NOMO-1 treated with DMSO at 0.1 percent for 48 hours (cell line): ENCODE results near the gene TBC1D1.

Experiments used
- DNase-seq: peaks from one replicate; lab custom pipeline; 2025; ENCODE audit not compliant: unreplicated experiment; lab: John Stamatoyannopoulos, UW

The TBC1D1 gene

DNA sequence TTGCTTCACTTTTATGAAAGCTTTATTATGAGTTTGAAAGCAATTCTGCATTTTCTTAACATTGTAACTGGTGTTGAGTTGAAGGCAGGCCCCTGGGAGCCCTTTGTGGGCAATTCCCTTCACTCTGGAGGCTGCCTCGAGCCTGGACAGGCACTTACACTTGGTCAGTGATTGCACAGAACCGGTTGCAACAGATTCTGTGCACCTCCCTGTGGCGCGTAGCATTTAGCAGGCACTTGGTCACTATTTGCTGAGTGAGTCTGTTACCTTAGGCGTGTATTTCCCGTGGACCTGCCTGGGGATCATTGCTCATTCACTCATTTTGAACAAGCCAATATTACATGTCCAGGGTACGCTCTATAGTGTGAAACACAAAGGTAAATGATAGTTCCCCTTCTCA is 149.7 kb downstream of the TBC1D1 start:
- no peak for DNase-seq

DNA sequence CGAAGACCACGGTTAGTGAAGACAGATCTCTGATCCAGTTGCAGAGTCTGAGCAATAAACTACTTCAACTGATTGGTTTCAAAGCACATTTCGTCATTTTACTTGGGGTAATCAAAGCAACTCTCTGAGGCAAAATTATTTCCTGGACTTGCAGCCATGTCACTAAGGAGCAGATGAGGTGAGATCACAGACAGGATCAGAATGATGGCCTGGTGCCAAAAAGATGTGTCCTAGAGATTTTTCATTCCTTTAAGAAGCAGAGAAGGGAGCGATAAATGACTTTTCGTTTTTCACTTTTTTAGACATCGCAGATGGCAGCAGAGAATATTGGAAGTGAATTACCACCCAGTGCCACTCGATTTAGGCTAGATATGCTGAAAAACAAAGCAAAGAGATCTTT is 153.2 kb downstream of the TBC1D1 start:
- no peak for DNase-seq

DNA sequence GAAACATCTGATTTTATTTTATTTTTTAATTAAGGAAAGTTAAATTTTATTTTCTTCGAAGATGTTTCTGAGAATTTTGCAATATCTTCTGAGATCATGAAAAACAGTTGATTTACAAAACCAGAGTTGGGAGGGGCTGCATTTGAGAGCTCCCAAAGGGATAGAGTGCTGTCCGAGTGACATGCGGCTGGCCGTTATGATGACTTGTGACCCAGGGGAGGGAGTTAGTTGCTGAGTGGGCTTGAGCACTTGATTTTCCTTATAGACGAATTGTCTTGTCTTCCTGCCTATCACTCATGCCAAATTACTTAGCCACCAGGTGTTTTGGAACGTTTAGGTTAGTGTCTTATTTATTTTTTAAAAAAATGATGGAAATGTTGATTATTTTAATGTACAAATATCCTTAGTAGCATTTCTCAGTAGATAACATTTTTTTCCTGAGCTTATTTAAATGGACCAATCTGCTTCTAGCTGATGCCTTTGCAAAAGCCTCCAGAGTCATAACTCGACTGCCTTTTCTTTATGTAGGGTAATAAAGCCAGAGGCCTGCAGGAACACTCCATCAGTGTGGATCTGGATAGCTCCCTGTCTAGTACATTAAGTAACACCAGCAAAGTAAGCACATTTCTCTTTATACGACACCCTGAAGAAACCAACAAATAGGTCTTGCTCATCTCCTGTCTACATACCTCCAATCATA is 154.6 kb downstream of the TBC1D1 start:
- no peak for DNase-seq

DNA sequence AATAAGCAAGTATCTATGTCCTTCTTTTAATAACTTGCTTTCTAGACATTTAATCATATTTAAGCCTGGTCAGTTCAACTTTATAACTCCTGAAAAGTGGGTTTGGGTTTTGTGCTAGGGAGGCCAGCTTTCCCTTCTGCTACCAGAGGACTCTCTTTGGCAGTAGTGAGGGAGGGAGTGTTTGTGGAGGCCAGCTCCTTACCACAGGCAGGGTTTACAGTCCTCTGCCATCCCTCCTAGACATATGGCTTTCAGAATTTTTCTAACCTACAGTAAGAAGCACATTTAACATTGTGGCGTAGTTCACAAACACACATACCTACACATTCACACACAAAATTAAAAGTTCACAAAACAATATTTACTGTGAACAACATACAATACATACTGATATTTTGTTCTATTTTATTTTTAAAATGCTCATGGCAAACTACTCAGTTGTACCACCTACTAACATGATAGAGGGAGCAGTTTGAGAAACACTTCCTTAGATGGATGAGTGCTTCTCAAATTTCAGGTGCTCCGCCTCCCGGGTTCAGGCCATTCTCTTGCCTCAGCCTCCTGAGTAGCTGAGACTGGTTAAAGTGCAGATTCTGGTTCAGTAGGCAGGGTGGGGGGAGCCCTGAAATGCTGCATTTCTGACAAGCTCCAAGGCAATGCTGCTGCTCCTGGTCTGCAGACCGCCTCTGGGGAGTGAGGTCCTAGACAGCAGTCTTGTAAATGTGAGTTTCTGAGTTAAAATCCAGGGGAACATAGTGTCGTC is 156.0 kb downstream of the TBC1D1 start:
- DNase-seq, result no peak

DNA sequence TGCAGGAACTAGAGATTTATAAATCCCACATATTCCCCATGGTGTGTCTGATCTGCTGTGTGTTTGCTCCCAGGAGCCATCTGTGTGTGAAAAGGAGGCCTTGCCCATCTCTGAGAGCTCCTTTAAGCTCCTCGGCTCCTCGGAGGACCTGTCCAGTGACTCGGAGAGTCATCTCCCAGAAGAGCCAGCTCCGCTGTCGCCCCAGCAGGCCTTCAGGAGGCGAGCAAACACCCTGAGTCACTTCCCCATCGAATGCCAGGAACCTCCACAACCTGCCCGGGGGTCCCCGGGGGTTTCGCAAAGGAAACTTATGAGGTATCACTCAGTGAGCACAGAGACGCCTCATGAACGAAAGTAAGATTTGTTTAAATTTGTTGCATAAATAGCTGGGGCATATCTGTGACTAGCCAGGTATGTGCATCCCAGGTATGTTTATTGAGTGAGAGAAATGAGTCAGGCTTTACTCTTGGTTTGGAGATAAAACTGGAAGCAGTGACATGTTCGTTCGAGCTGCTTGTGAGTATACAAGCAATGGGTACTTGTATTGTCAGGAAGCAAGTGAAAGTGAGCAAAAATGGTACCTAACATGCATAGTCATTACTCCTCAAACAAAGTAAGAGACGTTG is 158.8 kb downstream of the TBC1D1 start:
- DNase-seq, result no peak

DNA sequence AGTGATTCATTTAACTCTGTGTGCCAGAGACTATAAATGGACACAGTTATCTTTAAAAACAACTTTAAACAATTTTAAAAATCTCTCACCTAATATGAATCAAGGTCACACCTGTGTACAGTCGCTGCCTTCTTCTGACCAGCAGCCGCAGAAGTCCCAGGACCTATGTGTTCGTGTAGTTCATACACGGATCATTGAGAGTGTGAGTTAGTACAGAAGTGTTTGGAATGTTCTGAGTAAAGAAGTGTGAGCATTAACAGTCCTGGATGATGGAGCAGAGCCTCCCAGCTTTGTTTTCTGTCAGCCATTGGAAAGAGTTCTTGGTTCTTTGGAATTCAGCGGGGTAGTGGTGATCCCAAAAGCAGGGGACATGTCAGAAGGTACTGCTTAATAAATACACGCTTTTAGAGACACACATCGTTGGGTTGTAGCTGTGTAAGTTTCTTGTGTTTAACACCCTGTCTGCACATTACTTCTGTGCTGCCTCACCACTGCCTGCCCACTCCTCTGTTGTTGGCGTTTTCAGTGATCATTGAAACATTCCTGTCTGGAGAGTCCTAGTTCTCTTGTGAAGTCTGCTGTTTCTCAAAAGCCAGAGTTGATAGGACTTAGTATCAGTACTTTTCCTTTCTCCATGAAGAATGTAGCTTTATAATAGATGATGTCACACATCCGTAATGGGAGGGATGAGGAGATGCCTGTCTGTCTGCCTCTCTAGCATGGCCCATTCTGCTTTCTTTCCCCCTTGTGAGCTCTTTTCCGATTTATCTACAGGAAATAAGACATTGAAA is 159.9 kb downstream of the TBC1D1 start:
- DNase-seq, result no peak

DNA sequence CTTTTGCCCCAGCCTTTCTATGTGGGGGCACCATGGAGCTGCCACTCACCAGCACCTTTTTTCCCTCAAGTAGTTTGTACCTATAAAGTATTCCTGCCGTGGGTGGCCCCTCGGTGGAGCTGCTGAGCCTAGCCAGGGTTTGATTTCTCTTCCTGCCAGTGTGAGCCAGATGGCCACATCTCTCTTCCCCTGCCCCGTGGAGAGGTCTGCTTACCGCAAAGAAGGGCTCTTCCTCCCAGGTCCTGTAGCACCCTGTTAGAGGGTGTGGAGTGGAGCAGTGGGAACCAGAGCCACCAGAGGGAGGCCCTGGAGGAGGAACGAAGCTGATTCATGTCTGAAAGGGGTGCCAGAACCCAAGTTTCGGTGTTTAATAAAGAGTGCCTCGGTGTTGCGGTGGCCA is 164.7 kb downstream of the TBC1D1 start:
- no peak for DNase-seq

DNA sequence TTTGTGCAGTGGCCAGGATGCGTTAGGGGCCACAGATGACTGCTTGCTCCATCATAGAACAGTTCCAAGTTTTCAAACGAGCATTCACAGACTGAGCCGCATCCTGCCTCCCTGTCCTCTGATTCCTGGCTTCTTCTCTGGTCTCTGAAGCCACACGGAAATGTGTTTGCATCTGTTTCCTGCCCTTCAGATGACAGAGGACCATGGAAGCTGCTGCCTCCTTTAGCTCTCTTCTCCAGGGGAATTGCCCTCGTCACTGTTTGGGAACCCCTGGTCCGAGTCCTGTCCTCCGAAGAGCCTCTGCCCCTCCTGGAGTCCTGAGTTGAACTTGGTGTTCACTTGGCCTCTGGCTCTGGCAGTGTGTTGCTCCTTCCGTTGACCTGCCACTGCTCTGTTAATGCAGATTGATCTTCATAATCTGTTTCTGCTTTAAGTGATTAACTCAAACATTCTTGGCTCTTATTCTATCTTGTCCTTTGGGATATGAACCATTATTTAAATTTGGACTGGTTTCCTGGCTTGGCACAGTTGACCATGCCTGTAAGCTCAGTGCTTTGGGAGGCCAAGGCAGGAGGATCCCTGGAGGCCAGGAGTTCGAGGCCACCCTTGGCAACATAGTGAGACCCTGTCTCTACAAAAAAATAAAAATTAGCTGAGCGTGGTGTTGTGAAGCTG is 165.3 kb downstream of the TBC1D1 start:
- DNase-seq, result no peak

DNA sequence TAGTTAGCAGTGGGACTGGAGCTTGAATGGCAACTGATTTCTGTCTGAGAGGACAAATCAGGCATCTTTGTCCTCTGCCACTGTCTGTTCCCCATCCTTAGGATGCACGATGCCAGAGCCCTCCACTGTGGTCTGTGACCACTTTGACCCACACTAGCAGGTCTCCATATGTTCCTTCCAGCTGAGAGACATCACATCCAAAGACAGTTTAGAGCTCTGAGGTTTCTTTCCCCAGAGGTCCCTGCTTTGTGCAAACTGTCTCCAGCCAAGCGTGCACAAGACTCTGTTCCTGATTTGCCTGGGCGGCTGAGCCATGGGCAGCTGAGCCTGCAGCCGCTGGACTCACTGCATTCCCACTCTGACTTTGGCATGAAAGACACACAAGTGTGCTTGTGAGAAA is 167.3 kb downstream of the TBC1D1 start:
- no peak for DNase-seq

DNA sequence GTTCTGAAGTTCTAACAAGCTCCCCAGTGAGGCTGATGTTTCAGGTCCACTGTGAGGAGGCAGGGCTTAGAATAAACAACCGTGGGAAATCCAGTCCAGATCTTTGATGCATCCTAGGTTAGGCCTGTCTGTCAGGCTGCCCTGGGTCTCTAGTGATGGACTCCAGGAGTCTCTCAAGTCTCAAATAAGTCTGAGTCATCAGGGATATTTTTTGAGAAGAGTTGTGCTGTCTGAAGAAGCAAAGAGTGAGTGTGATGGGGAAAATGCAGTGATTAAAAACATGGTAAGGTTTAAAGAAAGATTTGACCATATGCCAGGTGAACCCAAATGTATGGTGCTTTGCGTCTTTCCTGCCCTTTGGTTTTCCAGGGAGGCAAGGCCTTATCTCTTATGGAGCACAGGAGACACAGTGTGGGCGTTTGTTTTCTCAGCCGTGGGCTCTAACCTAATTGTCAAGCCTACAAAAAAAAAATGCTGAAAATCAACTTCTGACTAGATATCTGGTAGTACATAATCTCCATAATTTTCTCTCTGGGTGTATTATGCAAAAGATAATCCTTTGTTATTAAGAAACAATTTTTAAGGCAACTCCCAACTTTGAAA is 170.0 kb downstream of the TBC1D1 start:
- no peak for DNase-seq

DNA sequence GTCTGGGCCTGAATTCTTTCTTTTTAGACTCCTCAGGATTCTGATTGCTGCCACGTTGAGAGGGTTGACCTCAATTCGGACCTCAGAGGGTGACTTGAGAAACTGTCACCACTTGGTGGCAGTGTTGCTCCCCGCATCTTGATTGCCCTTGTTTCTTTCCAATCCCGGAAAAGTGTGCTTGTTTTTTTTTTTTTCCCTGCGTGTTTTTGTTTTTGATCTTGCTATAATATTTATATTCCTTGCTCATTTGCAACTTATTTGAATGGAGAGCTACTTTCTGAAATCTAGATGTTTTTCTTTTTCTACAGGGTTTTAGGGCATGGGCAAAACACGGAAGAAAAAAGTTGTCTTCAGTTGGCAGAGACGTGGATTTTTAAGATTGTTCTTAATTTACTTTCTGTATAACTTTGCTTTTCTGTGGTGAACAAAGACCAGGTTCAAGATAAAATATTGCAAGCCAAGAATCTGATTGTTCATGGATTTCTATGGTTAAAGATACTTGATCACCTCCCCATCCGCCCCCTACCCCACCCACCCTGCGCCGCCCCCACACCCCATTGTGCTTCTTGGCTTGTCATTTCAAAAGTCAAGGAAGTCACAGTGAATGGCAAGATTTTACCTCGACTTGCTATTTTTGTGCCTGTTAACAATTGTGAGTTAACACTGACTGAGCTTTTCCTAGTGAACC is 171.3 kb downstream of the TBC1D1 start:
- peak; percentile 20 for DNase-seq

DNA sequence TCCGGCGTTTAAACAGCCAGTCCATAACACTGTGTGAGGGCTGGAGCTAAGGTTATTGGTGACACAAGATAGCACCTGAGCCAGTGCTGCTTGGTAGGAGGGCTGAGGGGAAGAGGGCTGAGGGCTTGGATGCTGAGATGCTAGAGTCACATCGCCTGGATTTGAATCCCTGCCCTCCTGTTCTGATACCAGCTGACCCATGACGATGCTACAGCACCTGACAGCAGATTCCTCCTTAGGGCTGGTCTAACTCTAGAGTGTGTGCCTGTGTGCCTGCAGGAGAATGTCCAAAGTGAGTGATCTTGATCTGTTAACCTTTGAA is 171.9 kb downstream of the TBC1D1 start:
- DNase-seq, result no peak

DNA sequence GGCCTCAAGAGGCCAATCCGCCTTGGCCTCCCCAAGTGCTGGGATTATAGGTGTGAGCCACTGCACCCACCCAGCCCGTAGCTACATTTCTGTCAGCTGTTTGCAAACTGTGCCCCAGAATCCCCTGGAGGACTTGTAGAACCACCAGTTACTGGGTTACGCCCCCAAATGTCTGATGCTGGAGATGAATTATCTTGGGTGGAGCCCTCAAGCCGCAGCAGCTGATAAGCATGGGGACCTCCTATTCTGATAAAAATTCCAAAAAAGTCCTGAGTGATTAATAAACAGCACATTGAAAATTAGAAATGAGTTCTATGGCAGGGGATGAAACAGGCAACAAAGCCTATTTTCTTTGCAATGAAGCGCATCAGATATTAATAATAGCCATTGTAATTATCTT is 174.3 kb downstream of the TBC1D1 start:
- DNase-seq, result no peak

DNA sequence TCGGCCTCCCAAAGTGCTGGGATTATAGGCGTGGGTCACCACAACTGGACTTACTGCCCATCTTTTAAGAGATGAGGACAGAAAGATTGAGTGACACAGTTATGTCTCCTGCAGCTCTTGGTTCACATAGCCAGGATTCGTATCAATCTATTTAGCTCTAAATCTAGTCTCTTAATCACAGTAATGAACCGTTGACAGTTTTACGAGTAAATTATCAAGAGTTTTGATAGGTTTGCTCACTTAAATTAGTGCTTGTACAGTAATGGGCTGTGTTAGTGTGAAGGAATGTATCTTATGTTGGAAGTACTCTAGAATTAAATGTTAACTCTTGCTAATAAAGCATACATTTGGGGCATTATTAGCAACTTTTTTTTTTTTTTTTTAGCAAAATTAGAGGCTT is 175.0 kb downstream of the TBC1D1 start:
- DNase-seq, result no peak

DNA sequence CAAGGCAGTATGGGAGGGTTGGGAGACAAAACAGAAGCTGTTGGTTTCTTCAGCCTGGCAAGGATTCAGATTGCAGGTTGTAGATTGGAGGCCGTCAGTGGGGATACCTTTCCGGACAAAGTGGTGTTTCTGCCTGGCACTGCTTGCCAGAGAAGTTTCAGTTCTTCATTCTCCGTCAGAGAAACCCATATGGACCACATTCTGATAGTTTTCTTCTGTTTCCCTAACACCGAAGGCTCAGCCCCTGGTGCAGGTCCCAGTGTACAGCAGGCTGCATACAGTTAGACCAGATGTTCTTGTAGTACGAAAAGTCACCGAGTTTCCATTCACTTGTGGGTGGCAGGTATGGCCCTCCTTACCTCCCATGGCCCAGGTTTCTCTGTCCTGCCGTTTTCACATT is 176.6 kb downstream of the TBC1D1 start:
- DNase-seq, result peak; percentile 36

DNA sequence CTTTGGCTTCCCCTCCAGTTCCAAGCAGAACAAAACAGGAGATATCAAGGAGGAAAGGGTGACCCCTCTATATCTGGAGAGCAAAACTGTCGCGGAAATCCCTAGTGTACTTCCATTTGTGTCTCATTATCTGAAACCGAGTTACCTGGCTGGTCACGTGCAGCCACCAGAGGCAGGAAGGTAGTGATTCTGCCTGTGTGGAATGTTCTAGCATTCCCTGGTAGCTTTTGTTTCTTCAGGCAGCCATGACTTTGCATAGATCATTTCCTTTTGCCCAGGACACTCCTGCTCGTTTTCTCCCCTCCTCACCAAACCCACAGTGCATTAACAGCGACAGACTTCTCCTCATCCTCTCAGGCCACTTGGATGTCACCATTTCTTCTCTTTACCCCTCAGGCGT is 177.2 kb downstream of the TBC1D1 start:
- DNase-seq, result no peak

DNA sequence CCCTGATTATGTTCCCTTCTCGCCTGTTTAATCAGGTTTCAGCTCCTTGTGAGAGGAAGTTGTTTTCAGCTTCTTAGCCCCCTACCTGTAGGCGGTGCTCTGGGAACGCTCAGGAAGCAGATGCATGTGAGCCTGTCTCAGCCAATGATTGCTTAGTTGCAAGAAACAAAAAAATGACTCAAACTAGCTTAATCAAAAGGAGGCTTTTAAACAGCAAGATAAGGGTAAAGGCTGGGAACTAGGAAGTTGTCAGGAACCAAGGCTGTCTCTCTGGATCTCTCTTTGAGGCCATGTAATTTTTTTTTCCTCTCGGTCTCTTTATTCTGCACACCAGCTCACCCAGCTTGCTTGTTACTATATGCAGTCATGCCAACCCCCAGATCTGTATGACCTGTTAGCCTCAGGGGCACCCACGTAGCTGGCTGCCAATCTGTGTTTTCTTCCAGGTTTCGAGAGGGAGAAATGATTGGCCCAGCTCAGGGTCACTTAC is 178.4 kb downstream of the TBC1D1 start:
- no peak for DNase-seq

DNA sequence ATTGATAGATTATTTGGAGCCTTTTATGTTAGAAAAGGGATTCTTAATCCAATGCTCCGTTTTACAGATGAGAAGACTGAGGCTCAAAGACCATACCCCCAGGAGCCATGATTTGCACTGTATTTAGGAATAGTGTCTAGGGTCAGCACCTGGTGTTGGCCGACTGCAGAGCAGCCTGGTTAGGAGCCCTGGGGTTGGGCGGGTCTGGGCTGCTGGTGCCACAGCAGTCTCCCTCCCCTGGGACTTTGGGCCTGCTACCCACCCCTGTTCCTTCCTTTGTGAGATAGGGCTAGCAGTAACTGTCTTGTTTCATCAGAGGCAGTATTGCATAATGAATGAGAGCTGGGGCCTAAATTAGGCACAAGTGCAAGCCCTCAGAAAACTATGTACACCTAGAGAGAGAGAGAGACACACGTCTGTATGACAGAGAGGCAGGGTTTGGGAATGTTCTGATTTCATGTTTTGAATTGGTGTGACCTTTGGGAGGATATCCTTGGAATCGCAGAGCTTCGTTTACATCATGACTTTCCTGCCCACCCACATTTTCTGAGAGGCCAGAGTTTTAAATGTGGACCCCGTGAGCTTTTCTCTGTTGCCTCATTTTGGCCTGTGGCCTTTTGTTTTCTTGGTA is 181.0 kb downstream of the TBC1D1 start:
- DNase-seq, result peak; percentile 90

DNA sequence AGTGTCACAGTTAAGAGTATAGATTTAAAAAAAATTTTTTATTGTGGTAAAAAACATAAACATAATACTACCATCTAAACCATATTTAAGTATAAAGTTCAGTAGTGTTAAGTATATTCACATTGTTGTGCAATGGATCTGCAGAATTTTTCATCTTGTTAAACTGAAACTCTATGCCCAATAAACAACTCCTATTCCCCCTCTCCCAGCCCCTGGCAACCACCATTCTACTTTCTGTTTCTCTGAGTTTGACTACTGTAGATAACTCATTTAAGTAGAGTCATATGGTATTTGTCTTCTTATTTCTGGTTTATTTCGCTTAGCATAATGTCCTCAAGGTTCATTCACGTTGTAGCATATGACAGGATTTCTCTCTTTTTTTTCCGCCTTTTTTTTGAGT is 181.7 kb downstream of the TBC1D1 start:
- DNase-seq, result peak; percentile 48
